ENCODE results near the gene SUN1. TPM values are rescaled to one million over a fixed set of nuclear protein-coding genes. Genes with fewer than 3 reads are reported as not detected.
A peak's percentile ranks its signal among the peaks of the same experiment; 100 is the strongest.

Gene SUN1
- total and polyA plus RNA-seq, 12 donors, result 69.2 to 211 (median 183) TPM

DNA sequence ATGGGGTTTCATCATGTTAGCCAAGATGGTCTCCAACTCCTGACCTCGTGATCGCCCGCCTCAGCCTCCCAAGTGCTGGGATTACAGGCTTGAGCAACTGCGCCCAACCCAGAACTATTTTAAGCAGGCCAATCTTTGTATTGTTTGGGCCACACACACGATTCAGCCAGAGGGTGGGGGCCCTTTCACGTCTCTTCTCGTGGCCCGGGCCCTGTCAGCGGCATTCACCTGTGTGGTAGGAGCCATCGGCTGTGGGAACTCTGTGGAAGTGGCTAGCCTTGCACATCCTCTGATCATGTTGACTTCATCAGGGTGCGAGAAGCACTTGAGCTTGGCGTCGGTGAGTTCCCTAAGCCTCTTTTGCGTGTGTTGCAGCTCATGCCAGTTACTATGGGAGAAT lies 16.9 kb downstream of the SUN1 start:
- Histone ChIP-seq H3K4me1 (peaks cover 0 to 12% (median 4%) of the 10 kb centered on the region in 9 donors), H3K9me3 (no peaks in the 10 kb centered on the region), H3K27me3 (no peaks in the 10 kb centered on the region), H3K36me3 (peaks cover 0 to 91% (median 39%) of the 10 kb centered on the region in 9 donors), H3K27ac (no peak overlapping the region), H3K4me3 (no peak overlapping the region)
- TF ChIP-seq, protein P1, sequence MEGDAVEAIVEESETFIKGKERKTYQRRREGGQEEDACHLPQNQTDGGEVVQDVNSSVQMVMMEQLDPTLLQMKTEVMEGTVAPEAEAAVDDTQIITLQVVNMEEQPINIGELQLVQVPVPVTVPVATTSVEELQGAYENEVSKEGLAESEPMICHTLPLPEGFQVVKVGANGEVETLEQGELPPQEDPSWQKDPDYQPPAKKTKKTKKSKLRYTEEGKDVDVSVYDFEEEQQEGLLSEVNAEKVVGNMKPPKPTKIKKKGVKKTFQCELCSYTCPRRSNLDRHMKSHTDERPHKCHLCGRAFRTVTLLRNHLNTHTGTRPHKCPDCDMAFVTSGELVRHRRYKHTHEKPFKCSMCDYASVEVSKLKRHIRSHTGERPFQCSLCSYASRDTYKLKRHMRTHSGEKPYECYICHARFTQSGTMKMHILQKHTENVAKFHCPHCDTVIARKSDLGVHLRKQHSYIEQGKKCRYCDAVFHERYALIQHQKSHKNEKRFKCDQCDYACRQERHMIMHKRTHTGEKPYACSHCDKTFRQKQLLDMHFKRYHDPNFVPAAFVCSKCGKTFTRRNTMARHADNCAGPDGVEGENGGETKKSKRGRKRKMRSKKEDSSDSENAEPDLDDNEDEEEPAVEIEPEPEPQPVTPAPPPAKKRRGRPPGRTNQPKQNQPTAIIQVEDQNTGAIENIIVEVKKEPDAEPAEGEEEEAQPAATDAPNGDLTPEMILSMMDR (IDR thresholded peaks at IDR 0.05), result no peak
- no peak for DNase-seq
- intact Hi-C loops (cut with DNase I), result no loop called here
- ATAC-seq, result no peak
- 90% methylated on average over 14 of the region's 14 CpGs for WGBS, 2 donors

DNA sequence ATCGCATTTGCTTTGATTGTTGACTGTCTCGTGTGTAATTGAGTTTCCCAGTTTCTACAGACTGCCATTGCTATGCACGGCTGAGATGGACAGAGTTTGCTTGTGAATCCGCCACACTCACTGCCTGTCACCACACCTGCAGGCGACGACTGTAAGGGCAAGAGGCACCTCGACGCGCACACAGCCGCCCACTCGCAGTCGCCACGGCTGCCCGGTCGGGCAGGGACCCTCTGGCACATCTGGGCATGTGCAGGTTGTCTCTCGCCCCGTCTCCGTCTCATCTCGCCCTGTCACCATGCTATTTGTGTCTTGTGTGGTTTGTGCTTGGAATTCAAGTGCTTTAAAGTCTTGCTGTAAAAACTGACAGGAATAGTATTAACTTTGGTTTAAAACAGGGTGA lies 17.5 kb downstream of the SUN1 start:
- no peak for ATAC-seq
- Histone ChIP-seq H3K9me3 (no peaks in the 10 kb centered on the region), H3K4me3 (no peak overlapping the region), H3K27me3 (no peaks in the 10 kb centered on the region), H3K36me3 (peaks cover 0 to 91% (median 40%) of the 10 kb centered on the region in 9 donors), H3K4me1 (peaks cover 0 to 12% (median 4%) of the 10 kb centered on the region in 9 donors), H3K27ac (no peak overlapping the region)
- DNase-seq, result no peak
- 88 to 90% methylated on average over 19 of the region's 19 CpGs for WGBS, 2 donors
- intact Hi-C loops (cut with DNase I), result loop anchor here in 1 of 10 donors (10.0 kb wide), 1 partner anchor 65 kb away; no protein-coding TSS in a partner anchor
- TF ChIP-seq, protein P1 (IDR thresholded peaks at IDR 0.05), result no peak

DNA sequence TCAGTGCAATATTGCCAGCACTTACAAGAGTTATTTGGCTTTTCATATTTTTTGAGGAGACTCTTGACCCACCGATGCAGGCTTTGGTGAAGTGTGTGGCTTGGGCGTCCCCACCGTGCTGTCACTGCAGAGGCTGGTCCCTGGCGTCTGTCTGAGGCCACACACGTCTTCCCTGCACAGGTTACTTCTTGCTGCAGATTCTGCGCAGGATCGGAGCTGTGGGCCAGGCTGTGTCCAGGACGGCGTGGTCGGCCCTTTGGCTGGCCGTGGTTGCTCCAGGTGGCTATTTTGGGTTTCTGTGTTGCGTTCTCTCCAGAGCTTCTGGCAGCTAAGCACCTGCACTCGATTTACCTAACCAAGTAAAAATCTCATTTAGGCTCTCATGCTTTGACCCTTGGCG lies 18.9 kb downstream of the SUN1 start:
- Histone ChIP-seq H3K9me3 (no peaks in the 10 kb centered on the region), H3K27me3 (no peaks in the 10 kb centered on the region), H3K36me3 (peaks cover 0 to 91% (median 55%) of the 10 kb centered on the region in 9 donors), H3K4me3 (no peak overlapping the region), H3K4me1 (peaks cover 0 to 12% (median 4%) of the 10 kb centered on the region in 9 donors), H3K27ac (no peak overlapping the region)
- 71 to 73% methylated on average over 14 of the region's 14 CpGs for WGBS, 2 donors
- intact Hi-C loops (cut with DNase I), result loop anchor here in 1 of 10 donors (10.0 kb wide), 1 partner anchor 66 kb away; no protein-coding TSS in a partner anchor
- ATAC-seq (peak in 4 of 8 donors; percentile 30 to 48 (median 38)), DNase-seq (no peak)
- TF ChIP-seq, protein P1 (IDR thresholded peaks at IDR 0.05), result peak in 1 of 9 donors; percentile 15

DNA sequence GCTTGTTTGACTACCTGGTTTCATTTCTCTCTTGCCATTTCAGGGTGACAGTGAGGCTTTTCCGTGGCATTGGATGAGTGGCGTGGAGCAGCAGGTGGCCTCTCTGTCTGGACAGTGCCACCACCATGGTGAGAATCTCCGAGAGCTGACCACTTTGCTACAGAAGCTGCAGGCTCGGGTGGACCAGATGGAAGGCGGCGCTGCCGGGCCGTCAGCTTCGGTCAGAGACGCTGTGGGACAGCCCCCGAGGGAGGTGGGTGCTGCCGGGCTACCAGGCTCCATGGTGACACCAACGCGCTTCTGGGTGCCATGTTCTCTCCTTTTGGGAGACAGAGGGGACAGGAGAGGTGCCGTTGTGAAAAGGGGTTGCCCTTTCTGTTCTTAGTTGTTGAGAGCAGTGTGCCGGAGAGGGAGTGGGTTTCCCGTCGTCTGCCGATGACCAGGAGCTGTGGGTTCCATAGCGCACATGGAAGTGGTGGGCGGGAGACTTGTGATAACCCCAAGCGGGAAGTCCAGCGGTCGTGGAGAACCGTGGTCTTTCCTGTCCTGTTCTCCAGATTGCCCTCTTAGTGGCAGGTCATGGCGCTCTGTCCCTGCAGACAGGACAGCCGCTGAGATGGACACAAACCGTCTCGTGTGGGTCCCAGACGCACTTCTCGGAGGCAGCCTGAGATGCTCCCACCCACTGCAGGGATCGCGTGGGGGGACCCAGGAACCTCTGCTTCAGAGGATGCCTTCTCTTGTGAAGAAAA lies 21.3 kb downstream of the SUN1 start:
- whole genome bisulfite sequencing, 2 donors, result 88 to 90% methylated on average over 33 of the region's 33 CpGs
- TF ChIP-seq, protein P1 (IDR thresholded peaks at IDR 0.05), result no peak
- no peak for ATAC-seq
- H3K4me3 ChIP-seq, result no peak overlapping the region
- no peak overlapping the region for H3K27ac ChIP-seq
- no peaks in the 10 kb centered on the region for H3K9me3 ChIP-seq
- no peaks in the 10 kb centered on the region for H3K27me3 ChIP-seq
- peaks cover 0 to 12% (median 4%) of the 10 kb centered on the region in 9 donors for H3K4me1 ChIP-seq
- peaks cover 0 to 100% (median 70%) of the 10 kb centered on the region in 9 donors for H3K36me3 ChIP-seq
- intact Hi-C loops (cut with DNase I), result loop anchor here in 1 of 10 donors (10.0 kb wide), 1 partner anchor 69 kb away; no protein-coding TSS in a partner anchor
- DNase-seq, result no peak

All from heart right ventricle (tissue), 16 donors.